Left ventricle myocardium inferior (tissue), 1 donor: Measurements from ENCODE around the gene XIRP1. TPM values are rescaled to one million over a fixed set of nuclear protein-coding genes. Genes with fewer than 3 reads are reported as not detected.

Experiments
- DNase-seq: peaks from one replicate; pipeline ENCODE4 v3.0.0-alpha.2; 2020
- H3K27ac ChIP-seq: fragments of 200-600 bp; replicated peaks from 2 replicates; pipeline ENCODE4 v1.8.0; 2021
- H3K27me3 ChIP-seq: fragments of 200-600 bp; 2 replicates; pipeline ENCODE4 v1.8.0; 2021; ENCODE audit warnings: low read depth
- H3K36me3 ChIP-seq: fragments of 200-600 bp; 2 replicates; pipeline ENCODE4 v1.8.0; 2021
- H3K4me1 ChIP-seq: fragments of 200-600 bp; 2 replicates; pipeline ENCODE4 v1.8.0; 2021
- H3K4me3 ChIP-seq: fragments of 200-600 bp; 2 replicates; pipeline ENCODE4 v1.8.0; 2021; ENCODE audit warnings: mild to moderate bottlenecking, moderate library complexity
- H3K9me3 ChIP-seq: fragments of 200-600 bp; replicated peaks from 2 replicates; pipeline ENCODE4 v1.8.0; 2021
- CTCF ChIP-seq: fragments of 200-600 bp; IDR thresholded peaks from 2 replicates; pipeline ENCODE4 v1.8.0; 2021; ENCODE audit warnings: antibody characterized with exemption, mild to moderate bottlenecking, borderline replicate concordance
- intact Hi-C: fragments of 100-400 bp; cut with micrococcal nuclease; formaldehyde crosslinking; loops from one replicate; pipeline ENCODE4 v1.11.0; 2022
- total RNA-seq: library from RNA; stranded (reverse); fragmentation: NEBNext Ultra II Directional; extraction: Animal tissue kit (Norgen Biotek cat#: 25700); gene quantifications from one replicate; pipeline ENCODE4 v1.2.1, GENCODE V29; 2021
- donor health status: DM: no; HTN: yes; CAD: no; lungs with severe emphysema.

XIRP1 gene
- total RNA-seq, 1 donor from 2014 or later: 386 TPM

- Histone ChIP-seq H3K27ac (no peak overlapping the region), H3K36me3 (no peaks in the 10 kb centered on the region), H3K4me1 (peaks cover 9% of the 10 kb centered on the region), H3K4me3 (no peak overlapping the region), H3K9me3 (no peaks in the 10 kb centered on the region), H3K27me3 (peaks cover 5% of the 10 kb centered on the region)
- no peak for DNase-seq
- intact Hi-C loops: no loop called here
- no peak for TF ChIP-seq CTCF
These were observed 11.0 kb upstream of the XIRP1 start for GRCh38 chr3:39203402-39203801.

- H3K36me3 ChIP-seq: no peaks in the 10 kb centered on the region
- no peak for TF ChIP-seq CTCF
- H3K27me3 ChIP-seq: peaks cover 5% of the 10 kb centered on the region
- H3K4me3 ChIP-seq: no peak overlapping the region
- H3K27ac ChIP-seq: no peak overlapping the region
- H3K9me3 ChIP-seq: no peaks in the 10 kb centered on the region
- DNase-seq: no peak
- intact Hi-C loops: no loop called here
- no peaks in the 10 kb centered on the region for H3K4me1 ChIP-seq
These were observed 9.7 kb upstream of the XIRP1 start for GRCh38 chr3:39202094-39202493.

GRCh38 chr3:39196671-39197356 lies 4.4 kb upstream of the XIRP1 start:
- Histone ChIP-seq H3K9me3 (no peaks in the 10 kb centered on the region), H3K4me3 (peak overlapping the region; percentile 14), H3K27me3 (no peaks in the 10 kb centered on the region), H3K36me3 (no peaks in the 10 kb centered on the region), H3K4me1 (peaks cover 18% of the 10 kb centered on the region), H3K27ac (peak overlapping the region; percentile 81)
- no peak for DNase-seq
- intact Hi-C loops: no loop called here
- no peak for TF ChIP-seq CTCF

GRCh38 chr3:39196034-39196433 lies 3.6 kb upstream of the XIRP1 start:
- H3K4me1 ChIP-seq: peaks cover 18% of the 10 kb centered on the region
- H3K27me3 ChIP-seq: no peaks in the 10 kb centered on the region
- no peak overlapping the region for H3K4me3 ChIP-seq
- no peaks in the 10 kb centered on the region for H3K9me3 ChIP-seq
- intact Hi-C loops: no loop called here
- no peak for DNase-seq
- no peaks in the 10 kb centered on the region for H3K36me3 ChIP-seq
- peak overlapping the region; percentile 81 for H3K27ac ChIP-seq
- TF ChIP-seq CTCF: no peak

- no peak for TF ChIP-seq CTCF
- no peak for DNase-seq
- H3K27ac ChIP-seq: peak overlapping the region; percentile 89
These were observed 996 bp upstream of the XIRP1 start for GRCh38 chr3:39193391-39193790.

More at GRCh38 chr3:39193391-39193790, 996 bp upstream of the XIRP1 start:
- Histone ChIP-seq H3K9me3 (no peaks in the 10 kb centered on the region), H3K27me3 (no peaks in the 10 kb centered on the region), H3K36me3 (no peaks in the 10 kb centered on the region), H3K4me3 (no peak overlapping the region), H3K4me1 (peaks cover 44% of the 10 kb centered on the region)
- intact Hi-C loops: no loop called here
